LNCAP (cell line): ENCODE data around the gene ZNF750.

ENCODE experiments used
- TF ChIP-seq, protein P1 (sequence below): fragments of 450-650 bp; IDR thresholded peaks from 2 replicates; pipeline ENCODE4 v1.5.1; 2017; ENCODE audit warnings: mild to moderate bottlenecking

Gene ZNF750

DNA sequence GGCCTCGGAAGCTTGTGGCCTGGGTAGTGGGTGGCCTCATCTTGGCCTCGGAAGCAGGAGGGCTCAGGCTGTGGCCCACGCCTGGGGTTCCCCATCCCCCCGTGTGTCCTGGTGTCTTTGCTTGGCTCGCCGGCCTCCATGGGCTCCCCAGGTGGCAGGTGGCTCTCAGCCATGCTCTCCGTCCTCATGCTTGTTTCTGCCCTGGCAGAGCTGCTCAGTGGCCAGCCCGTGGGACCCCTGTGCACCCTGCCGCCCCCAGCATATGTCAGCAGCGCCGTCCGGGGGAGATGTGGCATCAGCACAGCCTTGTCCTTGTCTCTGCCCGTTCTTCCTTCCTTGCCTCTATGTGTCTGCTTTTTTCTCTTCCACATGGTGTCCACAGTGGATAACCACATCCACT lies 49.4 kb downstream of the ZNF750 start:
- TF ChIP-seq, protein P1, sequence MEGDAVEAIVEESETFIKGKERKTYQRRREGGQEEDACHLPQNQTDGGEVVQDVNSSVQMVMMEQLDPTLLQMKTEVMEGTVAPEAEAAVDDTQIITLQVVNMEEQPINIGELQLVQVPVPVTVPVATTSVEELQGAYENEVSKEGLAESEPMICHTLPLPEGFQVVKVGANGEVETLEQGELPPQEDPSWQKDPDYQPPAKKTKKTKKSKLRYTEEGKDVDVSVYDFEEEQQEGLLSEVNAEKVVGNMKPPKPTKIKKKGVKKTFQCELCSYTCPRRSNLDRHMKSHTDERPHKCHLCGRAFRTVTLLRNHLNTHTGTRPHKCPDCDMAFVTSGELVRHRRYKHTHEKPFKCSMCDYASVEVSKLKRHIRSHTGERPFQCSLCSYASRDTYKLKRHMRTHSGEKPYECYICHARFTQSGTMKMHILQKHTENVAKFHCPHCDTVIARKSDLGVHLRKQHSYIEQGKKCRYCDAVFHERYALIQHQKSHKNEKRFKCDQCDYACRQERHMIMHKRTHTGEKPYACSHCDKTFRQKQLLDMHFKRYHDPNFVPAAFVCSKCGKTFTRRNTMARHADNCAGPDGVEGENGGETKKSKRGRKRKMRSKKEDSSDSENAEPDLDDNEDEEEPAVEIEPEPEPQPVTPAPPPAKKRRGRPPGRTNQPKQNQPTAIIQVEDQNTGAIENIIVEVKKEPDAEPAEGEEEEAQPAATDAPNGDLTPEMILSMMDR: no peak

DNA sequence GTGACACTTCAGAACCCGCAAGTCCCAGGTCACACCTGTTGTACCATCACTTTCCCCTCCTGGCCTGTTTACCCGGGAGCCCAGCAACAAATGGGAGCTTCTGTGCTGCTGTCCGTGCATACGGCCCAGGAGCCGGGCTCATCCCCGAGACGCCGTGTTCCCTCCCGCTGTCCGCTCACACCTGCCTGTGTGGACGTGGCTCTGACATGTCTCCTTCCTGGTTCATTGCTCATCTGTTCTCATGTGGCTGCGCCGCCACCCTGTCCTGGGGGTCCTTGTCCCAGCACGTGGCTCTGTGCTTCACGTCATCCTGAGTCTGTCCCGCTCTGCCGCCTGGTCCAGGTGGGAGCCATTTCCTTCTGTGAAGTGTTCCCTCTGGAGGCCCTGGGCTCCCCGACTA lies 50.0 kb downstream of the ZNF750 start:
- TF ChIP-seq, protein P1: no peak

DNA sequence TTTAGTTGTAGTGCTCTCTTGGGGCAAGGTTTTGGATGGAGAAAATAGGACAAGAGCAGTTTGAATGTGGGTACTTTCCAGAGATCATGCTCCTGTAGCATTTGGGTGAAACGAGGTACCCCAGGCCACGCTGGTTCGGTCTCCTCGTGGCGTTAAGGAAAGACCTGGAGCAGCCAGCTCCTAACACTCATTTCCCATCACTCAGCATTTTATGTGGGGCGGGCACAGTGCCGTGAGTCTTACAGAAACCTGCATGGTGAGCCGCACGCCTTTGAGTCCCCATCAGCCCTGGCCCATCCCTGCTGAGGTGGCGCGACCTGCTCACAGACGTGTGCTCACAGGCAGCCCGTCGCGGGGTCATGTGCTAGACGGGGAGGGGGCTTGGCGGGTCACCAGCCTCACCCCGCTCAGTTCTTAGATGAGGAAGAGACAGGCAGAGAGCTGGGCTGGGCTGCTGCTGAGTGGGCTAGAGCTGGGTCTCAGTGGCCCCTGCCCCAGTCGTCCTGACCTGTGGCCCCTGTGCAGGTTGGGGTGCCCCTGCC lies 50.7 kb downstream of the ZNF750 start:
- TF ChIP-seq, protein P1: no peak

DNA sequence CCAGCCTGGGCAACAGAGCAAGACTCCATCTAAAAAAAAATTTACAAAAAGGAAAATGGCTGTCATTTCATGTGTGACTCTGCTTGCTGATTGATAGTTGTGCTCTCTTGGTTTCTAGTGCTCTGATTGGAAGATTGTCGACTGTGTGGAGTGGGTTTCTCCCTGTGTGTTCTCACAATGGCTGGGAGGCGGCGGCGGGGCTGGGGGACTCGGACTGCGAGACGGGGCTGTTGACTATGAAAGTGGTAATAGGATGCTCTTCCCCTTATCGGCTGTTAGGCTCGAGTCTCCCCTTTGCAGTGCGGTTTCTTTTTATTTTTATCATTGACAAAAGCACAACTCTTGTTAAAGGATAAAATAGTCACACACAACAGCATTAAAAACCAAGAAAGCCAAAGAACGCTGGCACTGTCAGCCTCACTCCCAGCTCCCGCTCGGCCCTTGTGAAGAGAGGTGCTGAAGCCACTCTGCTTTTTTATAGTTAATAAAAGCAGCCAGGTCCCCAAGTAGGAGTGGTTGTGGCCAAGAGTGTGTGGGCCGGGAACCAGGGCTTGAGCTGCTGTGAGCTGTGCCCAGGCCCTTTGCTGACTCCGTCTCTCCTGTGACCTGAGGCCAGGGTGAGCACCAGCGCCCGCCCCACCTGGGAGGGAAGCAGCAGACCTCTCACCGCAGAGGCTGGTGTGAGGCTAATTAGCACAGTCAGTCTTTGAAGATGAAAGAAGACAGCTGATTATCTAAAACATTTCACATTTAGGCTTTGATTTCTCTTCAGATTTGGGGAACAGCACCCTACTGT lies 51.4 kb downstream of the ZNF750 start:
- TF ChIP-seq, protein P1: no peak

DNA sequence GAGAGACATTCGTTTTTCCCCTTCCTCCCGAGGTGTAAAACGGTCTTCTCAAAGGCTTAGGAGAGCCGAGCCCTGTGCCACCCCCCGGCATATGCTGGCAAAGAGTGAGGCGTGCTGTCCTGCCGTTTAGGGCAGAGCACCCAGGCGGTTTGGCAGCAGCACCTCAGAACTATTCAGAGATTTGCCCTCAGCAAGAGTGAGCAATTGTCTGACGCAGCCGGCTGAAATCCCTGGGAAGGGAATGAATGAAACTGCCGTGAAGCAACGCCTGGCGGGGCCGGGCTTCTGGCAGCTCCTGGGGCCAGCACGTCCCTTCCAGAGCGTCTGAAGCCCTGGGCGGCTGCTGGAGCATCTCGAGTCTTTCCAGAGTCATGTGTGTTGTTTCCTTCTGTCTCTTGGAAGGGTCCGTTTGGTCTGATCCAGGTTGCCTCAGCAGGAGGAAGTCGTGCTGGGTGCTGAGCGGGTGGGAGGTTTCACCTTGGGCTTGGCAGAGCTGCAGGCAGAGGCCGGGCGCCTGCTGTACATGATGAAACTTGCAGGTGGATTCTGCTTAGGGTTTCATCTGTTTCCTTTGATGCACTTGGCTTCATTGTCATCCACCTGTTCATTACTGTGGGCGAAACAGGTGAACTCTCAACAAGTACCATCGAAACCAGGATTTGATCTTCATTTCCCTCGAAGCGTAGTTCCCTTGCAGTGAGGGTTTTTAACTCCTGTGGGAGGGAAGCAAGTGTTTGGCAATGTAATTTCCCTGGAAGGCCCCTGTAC lies 52.6 kb downstream of the ZNF750 start:
- TF ChIP-seq, protein P1: no peak

DNA sequence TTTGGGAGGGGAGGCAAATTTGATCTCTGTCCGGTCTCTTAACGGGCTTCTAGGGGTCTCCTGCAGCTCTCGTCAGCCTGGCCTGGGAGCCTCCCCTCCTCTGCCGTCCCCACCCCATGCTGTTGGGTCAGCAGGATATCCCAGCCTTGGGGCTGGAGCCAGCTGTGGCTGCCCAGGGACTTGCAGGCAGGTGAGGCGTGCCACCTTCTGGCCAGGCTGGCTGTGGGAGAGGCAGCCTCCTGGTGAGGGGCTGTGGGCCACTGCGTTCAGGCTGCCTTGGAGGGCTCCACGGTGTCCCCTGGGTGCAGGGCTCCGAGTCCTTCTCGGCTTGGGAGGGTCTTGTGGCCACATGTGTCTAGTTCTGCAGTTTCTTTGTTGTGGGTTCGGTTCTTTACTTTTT lies 53.4 kb downstream of the ZNF750 start:
- TF ChIP-seq, protein P1: no peak

DNA sequence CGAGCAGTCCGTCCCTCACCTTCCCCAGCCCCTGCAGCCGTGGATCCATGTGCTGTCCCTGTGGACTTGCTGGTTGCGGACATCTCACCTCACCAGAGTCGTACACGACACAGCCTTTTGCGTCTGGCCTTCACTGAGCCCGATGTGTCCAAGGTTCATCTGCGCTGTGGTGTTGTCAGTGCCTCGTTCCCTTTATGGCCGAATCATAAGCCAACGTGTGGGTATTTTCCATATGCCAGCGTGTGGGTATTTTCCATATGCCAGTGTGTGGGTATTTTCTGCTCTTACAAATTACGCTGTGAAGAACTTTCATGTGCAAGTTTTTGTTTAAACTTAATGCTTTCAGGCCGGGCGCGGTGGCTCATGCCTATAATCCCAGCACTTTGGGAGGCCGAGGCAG lies 56.3 kb downstream of the ZNF750 start:
- TF ChIP-seq, protein P1: no peak
